CD4-positive, alpha-beta T cell treated with Interleukin-17A for 1 hour (primary cell): ENCODE data around the gene TOP3B.
A peak's percentile ranks its signal among the peaks of the same experiment; 100 is the strongest.
"Not testable (repeated sequence)": the region's sequence is repeated elsewhere in the genome, so short reads cannot be mapped to it uniquely, and the experiment has no call there.

ENCODE experiments used
- DNase-seq: peaks from one replicate; pipeline ENCODE4 v3.0.0-alpha.2; 2020

Gene TOP3B

DNA sequence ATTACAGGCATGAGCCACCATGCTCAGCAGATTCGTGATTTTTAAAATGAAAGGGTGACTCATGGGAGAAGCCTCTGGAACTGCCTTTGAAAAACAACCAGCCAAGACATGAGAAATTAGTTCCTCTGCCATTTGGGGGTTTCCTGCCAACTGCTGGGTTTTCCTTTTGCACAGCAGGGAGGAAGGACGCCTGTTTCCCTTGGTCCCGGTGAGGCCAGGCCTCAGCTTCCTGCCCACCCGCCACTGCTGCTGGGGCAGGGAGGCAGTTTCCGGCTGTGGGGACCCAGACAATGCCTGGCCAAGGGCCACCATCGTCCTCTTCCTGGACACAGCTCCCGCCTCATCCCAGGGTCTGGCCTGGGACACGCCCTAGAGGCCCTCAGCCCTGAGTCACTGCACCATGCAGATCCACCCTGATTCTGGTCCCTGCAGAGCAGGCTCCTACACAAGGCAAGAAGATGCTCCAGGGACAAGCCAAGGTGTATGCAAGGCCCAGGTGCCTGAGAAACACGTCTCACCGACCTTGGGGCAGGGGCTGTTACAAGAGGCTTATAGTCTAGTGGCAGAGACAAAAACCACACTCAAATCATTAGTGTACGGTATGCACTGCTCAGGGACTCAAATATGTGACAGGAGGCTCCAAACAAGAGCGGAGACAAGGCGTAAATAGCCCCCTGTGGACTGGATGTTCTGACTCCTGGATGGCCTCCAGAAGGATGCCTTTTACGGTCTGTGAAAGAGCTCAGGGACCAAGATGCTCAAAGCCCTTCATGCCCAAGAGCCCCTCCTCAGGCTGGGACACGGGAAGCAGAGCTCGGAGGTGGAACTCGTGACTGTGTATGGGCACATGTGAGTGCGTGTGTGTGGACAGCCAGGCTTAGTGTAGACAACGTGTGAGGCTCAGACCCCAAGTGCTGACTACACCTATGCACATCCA is 39.9 kb downstream of the TOP3B start:
- no peak for DNase-seq

DNA sequence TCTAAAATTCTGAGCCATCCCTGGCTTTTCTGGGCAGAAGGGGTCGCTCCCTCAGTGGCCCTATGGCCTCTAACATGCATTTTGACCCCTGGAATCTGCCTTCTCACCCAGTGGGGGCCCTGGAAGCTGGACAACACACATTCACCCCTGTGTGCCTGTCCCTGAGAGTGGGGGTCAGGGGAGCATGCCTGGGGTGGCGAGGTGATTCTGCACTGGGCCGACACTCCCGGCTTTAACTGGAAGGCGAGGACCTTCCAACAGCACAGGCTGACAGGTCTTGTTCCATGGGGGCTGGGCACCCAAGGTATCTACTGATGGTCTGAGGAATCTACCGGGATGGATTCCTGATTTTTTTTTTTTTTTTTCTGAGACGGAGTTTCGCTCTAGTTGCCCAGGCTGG is 40.7 kb downstream of the TOP3B start:
- no peak for DNase-seq

DNA sequence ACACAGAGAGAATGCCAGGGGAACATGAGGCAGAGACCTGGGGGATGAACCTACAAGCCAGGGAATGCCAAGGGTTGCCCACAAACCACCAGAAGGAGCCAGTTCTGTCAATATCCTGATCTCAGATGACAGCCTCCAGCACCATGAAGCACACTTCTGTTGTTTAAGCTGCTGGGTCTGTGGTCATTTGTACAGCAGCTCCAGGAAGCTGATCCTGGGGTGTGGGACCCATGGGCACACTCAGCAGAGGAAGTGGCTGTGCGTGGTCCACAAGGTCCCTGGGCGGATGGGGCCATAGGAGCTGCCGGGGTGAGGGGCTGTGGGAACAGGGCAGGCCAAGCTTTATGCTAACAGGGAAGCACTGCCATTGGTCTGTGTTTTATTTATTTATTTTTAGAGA is 42.1 kb downstream of the TOP3B start:
- no peak for DNase-seq

DNA sequence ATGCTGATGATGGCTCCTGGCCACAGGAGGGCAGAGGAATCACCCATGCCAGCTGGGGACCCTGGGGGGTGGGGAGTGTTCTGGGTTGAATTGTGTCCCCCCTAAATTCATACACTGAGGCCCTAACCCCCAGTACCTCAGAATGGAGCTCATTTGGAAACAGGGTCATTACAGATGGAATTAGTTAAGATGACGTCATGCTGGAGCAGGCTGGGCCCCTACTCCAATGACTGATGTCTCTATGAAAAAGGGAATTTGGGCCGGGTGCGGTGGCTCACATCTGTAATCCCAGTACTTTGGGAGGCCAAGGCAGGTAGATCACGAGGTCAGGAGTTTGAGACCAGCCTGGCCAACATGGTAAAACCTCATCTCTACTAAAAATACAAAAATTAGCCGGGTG is 42.7 kb downstream of the TOP3B start:
- DNase-seq: not testable (repeated sequence)

DNA sequence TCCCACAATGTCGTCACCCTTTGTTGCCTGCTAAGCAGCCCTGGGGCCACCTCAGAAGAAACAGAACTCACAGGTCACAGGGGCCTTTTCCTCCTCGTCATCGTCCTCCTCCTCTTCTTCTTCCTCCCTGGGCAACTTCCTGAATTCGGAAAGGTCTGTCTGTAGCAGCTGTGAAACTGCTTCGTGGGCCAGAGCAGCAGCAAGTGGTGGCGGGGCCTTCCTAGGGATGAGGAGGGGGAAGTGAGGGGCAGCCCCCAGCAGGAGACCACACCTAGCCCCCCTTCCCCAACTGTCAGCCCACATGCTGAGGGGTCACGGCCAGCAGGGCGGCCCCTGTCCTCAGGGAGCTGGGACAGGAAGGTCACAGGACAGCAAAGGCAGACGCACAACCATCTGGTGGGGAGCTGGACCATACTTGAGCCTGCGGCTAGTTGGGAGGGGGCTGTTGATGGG is 43.1 kb downstream of the TOP3B start:
- peak; percentile 29 for DNase-seq

DNA sequence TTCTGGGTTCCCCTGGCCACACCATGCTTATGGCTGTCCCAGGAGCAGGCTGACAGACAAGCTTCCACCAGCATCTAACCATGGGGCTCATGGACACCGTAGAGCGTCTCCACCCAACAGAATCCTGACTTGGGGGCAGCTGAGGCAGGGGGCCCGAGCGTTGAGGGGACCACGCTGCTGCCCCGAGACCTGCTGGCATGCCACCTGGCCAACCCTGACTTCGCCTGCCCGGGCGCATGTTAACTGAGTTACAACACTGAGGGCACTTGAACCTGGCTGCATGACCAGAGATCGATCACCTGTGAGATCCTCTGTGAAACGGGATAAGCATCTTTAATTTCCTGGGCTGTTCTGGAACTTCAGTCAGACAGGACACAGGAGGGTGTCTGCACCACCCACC is 43.7 kb downstream of the TOP3B start:
- no peak for DNase-seq

DNA sequence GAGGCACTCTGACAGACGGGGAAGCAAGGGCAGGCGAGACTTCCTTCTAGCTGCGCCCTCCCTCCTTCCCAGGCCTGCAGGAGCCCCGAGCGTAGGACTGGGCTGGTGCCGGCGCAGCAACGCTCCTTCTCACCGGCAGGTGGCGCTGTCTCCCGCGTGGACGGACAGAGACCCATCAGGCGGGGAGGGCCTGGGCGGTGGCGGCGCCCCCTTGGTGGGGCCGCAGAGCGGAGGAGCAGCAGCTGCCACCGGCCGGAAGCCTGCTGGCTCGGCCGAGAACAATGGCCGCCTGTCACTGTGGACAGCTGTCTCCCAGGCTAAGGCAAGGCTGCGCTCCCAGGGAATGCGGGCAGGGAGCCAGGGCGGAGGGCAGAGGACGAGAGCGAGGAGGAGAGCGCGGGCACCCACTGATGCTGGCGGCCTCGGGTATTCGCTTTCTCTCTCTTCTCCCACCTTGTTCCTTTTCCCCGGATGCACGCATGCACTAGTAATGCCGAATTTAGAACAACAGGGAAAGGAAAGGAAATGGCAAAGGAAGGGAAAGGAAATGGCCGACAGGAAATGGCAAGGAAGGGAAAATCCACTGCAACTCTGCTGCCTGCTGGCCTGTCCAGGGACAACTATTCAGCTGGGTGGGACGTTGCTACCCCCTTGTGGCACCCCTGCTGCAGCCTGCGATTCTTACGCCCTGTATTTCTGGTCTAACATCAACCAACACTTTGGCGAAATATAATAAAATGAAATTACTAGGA is 44.3 kb downstream of the TOP3B start:
- peak; percentile 92 for DNase-seq

DNA sequence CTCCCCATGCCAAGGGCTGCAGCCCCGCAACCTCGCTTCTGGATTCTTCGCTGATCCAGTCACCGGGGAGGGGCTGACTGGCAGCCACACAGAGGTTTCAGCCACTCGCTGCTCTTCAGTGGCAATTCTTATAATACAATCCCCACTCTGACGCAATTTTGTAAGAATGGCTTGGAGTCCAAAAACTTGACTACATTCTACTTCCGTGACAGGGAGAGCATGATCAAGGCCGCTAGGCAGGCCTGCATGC is 44.8 kb downstream of the TOP3B start:
- no peak for DNase-seq

DNA sequence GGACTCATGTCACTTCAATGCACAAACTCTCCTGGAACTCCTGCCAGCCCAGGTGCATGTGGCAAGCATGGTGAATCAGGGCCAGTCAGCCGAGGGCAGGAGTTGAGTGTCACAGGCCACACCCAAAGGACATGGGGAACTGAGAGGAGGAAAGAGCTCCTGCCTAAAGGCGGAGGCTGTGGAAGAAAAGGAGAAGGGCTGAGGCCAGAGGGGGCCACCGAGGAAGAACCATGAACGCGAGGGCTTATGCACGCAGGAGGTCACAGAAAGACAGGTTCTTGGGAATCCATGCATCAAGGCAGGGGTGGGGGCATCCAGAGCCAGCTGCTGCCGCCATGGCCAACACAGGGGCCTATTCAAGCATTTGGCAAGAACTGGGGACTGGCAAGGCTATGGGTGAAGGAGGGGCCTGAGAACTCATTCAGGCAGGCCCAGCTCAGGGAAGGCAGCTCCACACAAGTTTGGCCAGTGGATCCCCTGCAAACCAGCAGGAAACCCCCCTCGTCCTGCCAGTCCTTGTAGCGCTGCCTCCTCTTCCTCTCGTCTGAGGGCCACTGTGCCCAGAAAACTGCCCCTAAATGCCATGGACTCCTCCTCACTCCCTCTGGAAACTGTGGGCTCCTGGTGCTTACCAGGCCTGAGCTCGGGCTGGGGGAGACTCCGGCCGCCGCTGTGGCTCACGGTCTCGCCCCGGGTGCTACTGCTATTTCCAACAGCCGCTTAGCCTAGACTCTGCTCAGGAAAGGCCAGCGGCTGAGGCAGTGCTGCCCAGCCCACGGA is 45.4 kb downstream of the TOP3B start:
- DNase-seq: peak; percentile 30

DNA sequence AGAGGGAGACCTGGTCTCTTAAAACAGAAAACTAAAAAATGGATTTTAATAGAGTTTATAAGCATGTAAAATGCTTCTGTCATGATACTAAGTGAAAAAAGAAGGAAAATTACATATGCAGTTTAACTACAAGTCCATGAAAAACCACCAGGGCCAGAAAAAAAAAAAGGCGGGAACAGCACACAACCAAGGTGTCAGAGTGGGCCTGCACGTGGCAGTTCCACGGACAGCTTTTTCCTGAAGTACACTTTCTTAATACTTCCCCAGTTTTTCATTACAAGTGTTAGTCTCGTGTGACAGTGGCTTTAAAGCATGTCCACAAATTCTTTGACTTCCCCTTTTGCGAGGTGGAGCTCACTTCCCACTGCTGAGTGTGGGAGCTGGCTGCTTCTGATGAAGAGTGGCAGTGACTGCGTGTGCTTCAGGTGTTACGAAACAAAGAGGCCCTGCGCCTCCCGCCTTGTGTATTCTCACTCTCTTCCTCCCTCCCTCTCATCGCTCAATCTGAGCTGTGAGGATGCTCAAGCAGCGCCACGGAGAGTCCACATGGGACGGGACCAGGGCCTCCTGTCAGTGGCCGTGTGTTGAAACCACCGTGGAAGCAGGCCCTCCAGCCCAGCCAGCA is 46.3 kb downstream of the TOP3B start:
- DNase-seq: peak; percentile 34

DNA sequence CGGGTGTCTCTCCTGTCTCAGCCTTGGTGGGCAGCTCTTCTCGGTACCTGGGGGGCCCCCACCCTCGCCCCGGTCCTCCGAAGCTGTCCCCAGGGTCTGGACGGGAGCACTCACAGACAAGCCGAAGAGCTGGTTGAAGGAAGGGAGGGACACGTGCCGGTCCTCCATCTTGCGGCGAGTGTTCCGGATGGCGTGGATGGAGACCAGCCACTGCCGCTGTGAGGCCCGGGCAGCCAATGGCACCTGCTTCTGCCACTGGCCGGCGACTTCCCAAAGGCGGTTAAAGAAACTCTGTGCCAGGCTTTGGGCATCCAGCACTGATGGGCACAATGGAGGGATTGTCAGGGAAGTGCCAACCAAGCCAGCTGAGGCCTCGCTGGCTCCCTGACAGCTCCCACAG is 48.7 kb downstream of the TOP3B start:
- no peak for DNase-seq

DNA sequence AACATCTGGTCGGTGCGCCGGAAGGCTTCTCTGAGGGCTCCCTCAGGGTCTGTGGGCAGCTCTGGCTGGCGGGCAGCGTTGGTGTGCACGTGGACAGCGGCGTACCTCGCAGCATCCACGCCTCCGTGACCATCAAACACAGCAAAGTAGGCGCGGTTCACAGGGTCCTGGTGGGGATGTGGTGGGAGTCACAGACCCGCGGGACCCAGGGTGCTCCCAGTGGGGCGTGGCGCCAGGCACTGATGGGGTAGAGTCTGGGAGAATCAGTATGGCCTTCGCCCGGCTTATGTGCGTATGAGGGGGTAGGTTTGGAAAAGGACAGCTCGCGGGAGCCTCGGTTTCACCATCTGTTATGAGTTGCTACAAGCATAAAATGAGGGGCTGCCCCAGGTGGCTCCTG is 49.2 kb downstream of the TOP3B start:
- no peak for DNase-seq

DNA sequence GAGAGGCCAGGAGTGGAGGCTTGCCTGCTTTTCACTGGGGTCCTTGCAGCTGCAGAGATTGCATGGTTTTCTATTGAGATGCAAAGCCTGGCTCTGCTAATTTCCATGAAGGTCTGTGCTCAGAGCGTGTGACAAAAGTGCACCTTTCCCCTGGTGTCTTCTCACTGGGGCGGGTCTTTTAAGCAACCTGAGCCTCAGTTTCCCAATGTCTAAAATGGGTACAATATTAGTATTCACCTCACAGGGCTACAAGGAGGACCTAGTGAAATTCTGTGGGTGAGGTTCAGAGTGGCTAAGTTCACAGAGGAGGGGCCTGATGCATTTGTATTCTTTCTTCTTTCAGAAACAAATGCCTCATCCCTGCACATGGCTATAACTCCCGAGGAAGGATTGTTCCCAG is 50.2 kb downstream of the TOP3B start:
- DNase-seq: no peak

DNA sequence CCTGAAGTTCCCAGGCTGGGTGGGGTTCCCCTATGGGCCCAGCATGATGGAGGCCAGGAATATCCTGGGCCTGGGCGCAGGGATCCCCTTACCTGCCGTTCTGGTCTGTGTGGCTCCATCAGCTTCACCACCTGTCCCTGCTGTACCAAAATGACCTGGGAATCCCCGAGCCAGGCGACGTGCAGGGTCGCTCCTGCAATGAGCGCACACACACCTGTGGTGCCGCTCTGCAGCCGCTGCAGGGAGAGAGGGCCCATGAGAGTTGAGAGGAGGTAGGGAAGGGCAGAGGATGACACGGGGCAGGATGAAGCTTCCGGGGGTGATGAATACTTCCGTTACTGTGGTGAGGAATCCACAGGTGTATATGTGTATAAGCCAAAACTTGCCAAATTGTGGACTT is 51.5 kb downstream of the TOP3B start:
- no peak for DNase-seq

DNA sequence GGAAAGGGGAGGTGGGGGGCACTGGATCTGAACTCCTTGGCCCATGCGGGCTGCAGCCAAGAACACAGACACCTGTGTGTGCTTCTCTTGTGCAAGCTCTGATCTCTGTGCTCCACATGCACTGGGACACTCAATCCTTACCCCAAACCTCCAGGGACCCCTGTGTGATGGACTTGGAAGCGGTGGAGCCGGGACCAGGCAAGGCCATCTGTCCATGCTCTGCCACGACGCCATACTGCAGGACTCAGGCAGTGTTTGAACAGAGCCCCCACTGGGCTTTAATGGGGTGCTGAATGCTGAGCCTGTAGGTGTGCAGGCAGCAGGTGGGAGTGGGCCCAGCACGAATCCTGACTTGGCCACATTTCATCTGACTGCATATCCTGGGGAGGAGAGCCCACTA is 53.3 kb downstream of the TOP3B start:
- DNase-seq: no peak

DNA sequence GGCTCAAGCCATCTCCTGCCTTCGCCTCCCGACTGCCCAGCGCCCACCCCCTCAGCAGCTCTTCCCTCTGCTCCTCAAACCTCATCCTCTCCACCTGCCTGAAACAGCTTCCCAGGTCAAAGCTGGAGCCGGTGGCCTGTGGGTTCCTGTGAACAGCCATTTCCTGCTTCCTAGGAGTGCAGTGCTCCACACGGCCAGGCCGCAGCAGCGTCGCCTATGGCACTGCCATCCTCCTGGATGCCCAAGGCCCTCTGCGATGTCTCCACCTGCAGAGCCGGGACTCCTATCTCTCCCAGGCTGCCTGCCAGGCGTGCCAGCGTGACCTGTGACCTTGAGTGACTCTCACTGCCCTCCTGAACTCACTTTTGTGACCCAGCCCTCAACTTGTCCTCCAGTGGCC is 54.5 kb downstream of the TOP3B start:
- no peak for DNase-seq

DNA sequence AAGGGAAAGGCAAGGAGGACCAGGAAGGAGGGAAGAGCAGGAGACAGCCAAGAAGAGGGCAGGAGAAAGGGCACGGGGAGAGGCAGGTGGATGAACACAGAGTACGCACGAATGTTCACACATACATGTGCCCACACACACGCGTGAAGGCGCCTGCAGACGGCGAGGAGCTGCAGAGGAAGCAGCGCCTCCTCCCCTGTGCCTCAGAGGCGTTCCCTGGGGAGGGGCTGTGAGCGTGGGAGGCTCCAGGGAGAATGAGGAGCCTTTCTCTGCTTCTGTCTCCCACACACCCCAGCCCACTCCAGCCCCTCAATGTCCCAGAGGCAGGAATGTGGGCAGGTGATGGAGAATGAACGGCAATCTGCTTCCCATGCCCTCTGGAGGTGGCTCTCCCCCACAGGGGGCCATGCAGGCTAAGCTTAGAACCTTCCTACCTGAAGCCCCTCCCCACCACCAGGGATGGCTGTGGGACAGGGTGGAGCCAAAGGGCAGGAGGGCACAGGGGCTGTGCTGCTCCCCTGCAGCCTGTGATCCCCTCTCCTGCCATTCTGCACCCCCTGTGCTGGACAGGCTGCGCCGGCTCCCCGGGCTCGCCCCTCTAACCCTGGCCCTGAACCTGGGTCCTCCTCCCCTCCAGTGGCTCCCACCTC is 55.3 kb downstream of the TOP3B start:
- DNase-seq: no peak

DNA sequence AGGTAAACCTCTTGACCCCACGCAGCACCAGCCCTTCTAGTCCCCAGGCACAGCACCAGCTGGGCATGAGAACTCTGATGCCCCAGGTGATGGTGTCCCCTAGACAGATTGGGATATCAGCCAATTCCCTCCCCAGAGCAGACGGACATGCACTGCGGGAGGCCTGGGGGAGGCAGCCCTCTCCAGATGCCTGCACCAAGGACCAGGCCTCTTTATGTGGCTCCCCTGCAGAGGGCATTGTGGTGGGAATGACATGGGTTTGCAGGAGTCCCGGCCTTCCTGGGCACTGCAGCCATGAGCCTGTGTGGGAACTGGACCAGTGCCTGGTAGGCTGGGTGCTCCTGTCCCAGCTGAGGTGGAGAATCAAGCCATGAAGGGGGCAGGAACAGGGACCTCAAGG is 55.9 kb downstream of the TOP3B start:
- no peak for DNase-seq

DNA sequence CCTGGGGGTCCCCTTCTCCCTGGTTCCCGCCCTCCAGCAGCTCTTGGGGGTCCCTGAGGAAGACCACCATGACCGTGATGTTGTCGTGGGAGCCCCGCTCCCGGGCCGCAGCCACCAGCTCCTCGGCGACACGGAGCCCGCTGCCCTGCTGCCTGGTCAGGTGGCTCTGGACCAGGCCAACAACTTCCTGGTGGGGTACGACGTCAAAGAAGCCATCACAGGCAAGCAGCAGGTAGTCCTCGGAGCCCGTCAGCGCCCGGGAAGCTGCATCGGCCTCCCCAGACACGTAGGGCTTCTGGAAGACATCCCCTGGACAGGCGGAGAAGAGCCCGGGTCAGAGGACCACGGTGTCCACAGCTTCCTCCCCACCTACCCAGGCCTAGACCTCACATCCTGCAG is 59.4 kb downstream of the TOP3B start:
- DNase-seq: no peak

DNA sequence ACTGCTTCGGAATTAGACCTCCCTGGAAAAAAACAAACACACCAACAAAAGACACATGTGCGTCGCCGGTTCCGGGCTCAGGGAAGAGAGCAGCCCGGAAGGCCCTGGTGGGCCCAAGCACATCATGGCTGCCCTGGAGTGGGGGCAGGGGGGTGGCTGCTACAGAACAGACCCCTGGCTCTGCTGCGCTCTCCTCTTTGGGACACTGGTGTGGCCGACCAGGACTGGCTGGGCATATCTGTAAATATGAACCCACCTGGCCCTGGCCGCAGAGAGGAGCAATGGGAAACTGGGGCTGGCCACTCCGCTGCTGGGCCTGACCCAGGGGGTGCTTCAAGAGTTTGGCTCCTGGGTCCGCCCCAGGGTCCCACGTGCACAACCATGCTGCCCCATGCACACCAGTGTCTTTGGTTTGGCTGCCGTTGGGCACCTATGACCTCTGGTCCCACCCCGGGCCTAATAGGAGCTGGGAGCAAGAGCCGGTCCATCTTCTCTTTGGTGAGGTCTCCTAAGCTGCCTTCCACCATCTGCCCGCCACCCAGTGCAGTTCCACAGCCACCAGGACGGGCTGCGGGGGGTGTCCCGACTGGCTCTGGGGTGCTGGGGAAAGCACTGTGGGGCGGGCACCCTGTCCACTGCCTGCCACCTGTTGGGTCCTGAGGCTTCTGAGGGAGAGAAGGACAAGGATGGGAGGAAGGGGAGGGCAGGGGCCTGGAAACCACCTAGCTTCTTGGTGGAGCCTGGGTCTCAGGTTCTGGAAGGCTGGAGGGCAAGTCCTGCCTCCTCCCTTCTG is 60.0 kb downstream of the TOP3B start:
- no peak for DNase-seq

DNA sequence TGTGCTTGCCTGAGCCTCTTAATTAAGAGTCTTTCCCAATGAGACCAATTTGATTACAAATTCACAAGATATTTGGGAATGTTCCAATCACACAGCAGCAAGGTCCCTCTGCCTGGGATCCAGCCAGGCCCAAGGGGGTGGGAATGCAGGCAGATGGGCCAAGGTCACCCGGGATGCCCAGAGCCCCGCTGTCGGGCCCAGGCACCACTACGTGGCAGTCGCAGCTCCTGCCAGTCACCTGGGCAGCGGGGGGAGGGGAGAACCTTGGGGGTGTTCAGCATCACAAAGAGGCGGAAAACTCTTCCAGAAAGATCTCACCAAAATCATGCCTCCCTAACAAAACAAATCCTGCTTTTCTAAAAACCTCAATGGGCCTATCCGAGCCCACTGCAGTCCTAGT is 60.9 kb downstream of the TOP3B start:
- DNase-seq: no peak

DNA sequence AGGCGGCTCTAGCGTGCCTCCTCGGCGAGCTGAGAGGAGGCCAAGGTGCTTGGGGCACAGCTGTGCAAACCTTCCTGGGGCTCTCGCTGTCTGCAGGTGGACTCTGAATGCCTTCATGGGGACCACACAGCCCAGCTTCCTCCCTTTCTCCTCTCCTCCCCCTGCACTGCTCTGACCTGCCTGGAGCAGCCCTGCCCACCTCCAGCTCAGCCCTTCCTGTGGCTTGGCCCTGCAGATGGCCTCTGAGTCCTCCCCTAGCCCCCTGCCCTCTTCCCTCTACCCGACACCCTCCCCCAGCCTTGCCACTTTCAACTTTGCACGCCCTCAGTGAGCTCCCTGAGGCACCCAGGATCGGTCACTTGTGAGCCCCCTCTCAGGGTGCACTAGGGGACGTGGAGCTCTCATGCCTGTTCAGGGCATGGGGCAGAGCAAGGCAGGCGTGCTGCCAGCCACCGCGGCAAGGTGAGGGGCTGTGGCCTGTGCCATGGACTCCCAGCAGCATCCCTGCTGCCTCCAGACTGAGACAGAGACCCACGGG is 61.3 kb downstream of the TOP3B start:
- DNase-seq: no peak
